A673 (cell line): Measurements from ENCODE around the gene HSDL1. TPM values are rescaled to one million over a fixed set of nuclear protein-coding genes. Genes with fewer than 3 reads are reported as not detected.

Experiments
- BruUV-seq: library from RNA; stranded (reverse); fragments of 400-500 nt; replicated peaks from 2 replicates; lab custom pipeline; 2021; lab: Mats Ljungman, UMichigan
- CTCF ChIA-PET: fragments of 300-600 bp; sonication (Branson Sonifier 250); formaldehyde crosslinking; loops from one replicate; lab custom pipeline; 2022; ENCODE audit warnings: antibody characterized with exemption; lab: Charles Lee
- POLR2A ChIA-PET: fragments of 300-600 bp; sonication (Branson Sonifier 250); formaldehyde crosslinking; loops from one replicate; lab custom pipeline; 2022; ENCODE audit warnings: antibody characterized with exemption; ENCODE audit not compliant: low non-redundant PET; lab: Charles Lee
- DNase-seq: peaks from one replicate; pipeline ENCODE4 v3.0.0-alpha.2; 2015; ENCODE audit warnings: low spot score
- H3K27ac ChIP-seq: fragments of 200-600 bp; sonication (generic); 2 replicates; pipeline ENCODE4 v1.5.1; 2016; ENCODE audit warnings: mixed run types, low read depth, mild to moderate bottlenecking, mixed read lengths, antibody characterized with exemption, low read length; ENCODE audit not compliant: poor library complexity, severe bottlenecking
- H3K27me3 ChIP-seq: fragments of 200-600 bp; sonication (generic); replicated peaks from 2 replicates; pipeline ENCODE4 v1.6.1; 2017; ENCODE audit warnings: mixed run types, low read depth, mild to moderate bottlenecking, mixed read lengths, antibody characterized with exemption, low read length; ENCODE audit not compliant: insufficient read depth, poor library complexity
- H3K36me3 ChIP-seq: fragments of 200-600 bp; sonication (generic); 2 replicates; pipeline ENCODE4 v1.6.1; 2016; ENCODE audit warnings: mixed run types, mild to moderate bottlenecking, mixed read lengths, antibody characterized with exemption, low read length; ENCODE audit not compliant: insufficient read depth, poor library complexity, severe bottlenecking
- H3K4me1 ChIP-seq: fragments of 200-600 bp; sonication (generic); 2 replicates; pipeline ENCODE4 v1.6.1; 2017; ENCODE audit warnings: mixed run types, mild to moderate bottlenecking, mixed read lengths, antibody characterized with exemption, low read length; ENCODE audit not compliant: insufficient read depth, poor library complexity, severe bottlenecking
- H3K4me3 ChIP-seq: fragments of 200-600 bp; sonication (generic); 2 replicates; pipeline ENCODE4 v1.5.1; 2016; ENCODE audit warnings: low read depth, mixed run types, mild to moderate bottlenecking, mixed read lengths, low read length; ENCODE audit not compliant: poor library complexity, severe bottlenecking
- H3K9me3 ChIP-seq: fragments of 200-600 bp; sonication (generic); 2 replicates; pipeline ENCODE4 v1.6.1; 2016; ENCODE audit warnings: mixed run types, low read depth, mild to moderate bottlenecking, mixed read lengths, antibody characterized with exemption, low read length; ENCODE audit not compliant: poor library complexity, severe bottlenecking
- CTCF ChIP-seq: fragments of 300-800, 200-600 bp; sonication (generic); conservative IDR thresholded peaks from 2 replicates; pipeline ENCODE4 v1.5.1; 2017; ENCODE audit warnings: low read depth, mild to moderate bottlenecking, antibody characterized with exemption, low read length, moderate library complexity, mixed read lengths
- EZH2 ChIP-seq: fragments of 200-600 bp; sonication (generic); IDR thresholded peaks from 2 replicates; pipeline ENCODE4 v1.6.1; 2017; ENCODE audit warnings: borderline replicate concordance, low read depth, mild to moderate bottlenecking, mixed read lengths, antibody characterized with exemption, low read length; ENCODE audit not compliant: poor library complexity, severe bottlenecking
- intact Hi-C: fragments of 100-400 bp; cut with micrococcal nuclease; formaldehyde crosslinking; loops from one replicate; pipeline ENCODE4 v1.10.0; 2022; ENCODE audit not compliant: unreplicated experiment
- total RNA-seq: library from RNA; stranded (reverse); gene quantifications from 2 replicates; pipeline ENCODE4 v1.2.3, GENCODE V29; 2021

The HSDL1 gene
- total RNA-seq, 1 experiment from 2014 or later: 45.6 TPM

GRCh38 chr16:84191466-84191865 lies 46.5 kb upstream of the HSDL1 start:
- no TSS peak for BruUV-seq
- POLR2A ChIA-PET: no interaction called here
- TF ChIP-seq EZH2: no peak
- Histone ChIP-seq H3K9me3 (no peaks in the 10 kb centered on the region), H3K27ac (no peak overlapping the region), H3K4me3 (no peak overlapping the region), H3K27me3 (no peaks in the 10 kb centered on the region), H3K36me3 (no peaks in the 10 kb centered on the region), H3K4me1 (no peaks in the 10 kb centered on the region)
- no peak for DNase-seq
- intact Hi-C loops: no loop called here
- CTCF ChIA-PET: no interaction called here

- Histone ChIP-seq H3K4me3 (no peak within 1 kb of the TSS), H3K9me3 (no peaks in the 10 kb centered on the region), H3K4me1 (peaks cover 4% of the 10 kb centered on the region), H3K27me3 (no peaks in the 10 kb centered on the region), H3K27ac (no peak within 1 kb of the TSS), H3K36me3 (no peaks in the 10 kb centered on the region)
- ChIA-PET CTCF (no interaction called here), POLR2A (no interaction called here)
- peak; percentile 23 for DNase-seq
- no peak for TF ChIP-seq EZH2
- no peak for TF ChIP-seq CTCF
- no TSS peak for BruUV-seq
- intact Hi-C loops: no loop called here
Observed at GRCh38 chr16:84190731-84191388, 45.9 kb upstream of the HSDL1 start, which contains the start of gene ADAD2. Gene ADAD2 (plus strand): TSS chr16:84191157. CDS start chr16:84191231, 74 bp downstream.

- Histone ChIP-seq H3K27me3 (no peaks in the 10 kb centered on the region), H3K4me3 (peak within 1 kb of the TSS; percentile 99), H3K9me3 (no peaks in the 10 kb centered on the region), H3K27ac (peak within 1 kb of the TSS; percentile 86), H3K4me1 (peaks cover 4% of the 10 kb centered on the region), H3K36me3 (peaks cover 3% of the 10 kb centered on the region)
- intact Hi-C loops: no loop called here
- DNase-seq: peak; percentile 96
- TF ChIP-seq CTCF: peak; percentile 98
- TF ChIP-seq EZH2: no peak
- POLR2A ChIA-PET: interaction anchor here (0.7 kb wide), 1 partner anchor 498 kb away, joined by 4 read pairs; no protein-coding TSS in a partner anchor
- CTCF ChIA-PET: interaction anchor here (0.5 to 1.2 kb wide), 9 partner anchors 9 to 308 kb away, joined by 3 to 8 read pairs (median 3); no protein-coding TSS in a partner anchor
- BruUV-seq: no TSS peak
Observed at GRCh38 chr16:84186685-84187437, 41.9 kb upstream of the HSDL1 start, which contains the start of gene TAF1C. Gene TAF1C (minus strand): TSS chr16:84187057. CDS start chr16:84184988, 2,069 bp downstream.
